ENCODE measurements around the gene NUP93. TPM values are rescaled to one million over a fixed set of nuclear protein-coding genes. Genes with fewer than 3 reads are reported as not detected.

NUP93 gene
- polyA plus RNA-seq, 1 donor (not counting 4 experiments of a cell fraction or from before 2014, with no cell fraction given): 74.1 TPM

GRCh38 chr16:56711862-56712261 lies 18.1 kb upstream of the NUP93 start:
- FAIRE-seq (no peak), DNase-seq (ENCODE audit: low read depth, low spot score) (no peak)
- H3K27me3 ChIP-seq (ENCODE audit: control insufficient read depth, extremely low read depth, insufficient read depth, low read length): peaks cover 5% of the 10 kb centered on the region
- H3K9me1 ChIP-seq (ENCODE audit: control insufficient read depth, extremely low read depth, insufficient read depth, low read length): no peaks in the 10 kb centered on the region
- dilution Hi-C loops (cut with MboI; ENCODE audit: extremely low pct_ligation_motif_present, low sequenced_read_pairs): no loop called here
- H3K9me3 ChIP-seq (ENCODE audit: control insufficient read depth, low read depth, low read length): no peaks in the 10 kb centered on the region
- no peaks in the 10 kb centered on the region for H4K20me1 ChIP-seq (ENCODE audit: control insufficient read depth, extremely low read depth, insufficient read depth, low read length)
- H3K27ac ChIP-seq (ENCODE audit: control insufficient read depth, insufficient read depth, low read length): no peak overlapping the region
- no peak overlapping the region for H3K4me3 ChIP-seq (ENCODE audit: control insufficient read depth in 2 of 3, extremely low read depth in 1 of 3, insufficient read depth in 2 of 3, low read depth in 1 of 3, low read length in 3 of 3)
- H3K79me2 ChIP-seq (ENCODE audit: control insufficient read depth, insufficient read depth, low read length): no peaks in the 10 kb centered on the region
- H3K4me1 ChIP-seq (ENCODE audit: control insufficient read depth, extremely low read depth, insufficient read depth, low read length): peaks cover 10% of the 10 kb centered on the region
- no peak overlapping the region for H3K4me2 ChIP-seq (ENCODE audit: control insufficient read depth, extremely low read depth, insufficient read depth, low read depth, low read length)
- TF ChIP-seq, protein P1, sequence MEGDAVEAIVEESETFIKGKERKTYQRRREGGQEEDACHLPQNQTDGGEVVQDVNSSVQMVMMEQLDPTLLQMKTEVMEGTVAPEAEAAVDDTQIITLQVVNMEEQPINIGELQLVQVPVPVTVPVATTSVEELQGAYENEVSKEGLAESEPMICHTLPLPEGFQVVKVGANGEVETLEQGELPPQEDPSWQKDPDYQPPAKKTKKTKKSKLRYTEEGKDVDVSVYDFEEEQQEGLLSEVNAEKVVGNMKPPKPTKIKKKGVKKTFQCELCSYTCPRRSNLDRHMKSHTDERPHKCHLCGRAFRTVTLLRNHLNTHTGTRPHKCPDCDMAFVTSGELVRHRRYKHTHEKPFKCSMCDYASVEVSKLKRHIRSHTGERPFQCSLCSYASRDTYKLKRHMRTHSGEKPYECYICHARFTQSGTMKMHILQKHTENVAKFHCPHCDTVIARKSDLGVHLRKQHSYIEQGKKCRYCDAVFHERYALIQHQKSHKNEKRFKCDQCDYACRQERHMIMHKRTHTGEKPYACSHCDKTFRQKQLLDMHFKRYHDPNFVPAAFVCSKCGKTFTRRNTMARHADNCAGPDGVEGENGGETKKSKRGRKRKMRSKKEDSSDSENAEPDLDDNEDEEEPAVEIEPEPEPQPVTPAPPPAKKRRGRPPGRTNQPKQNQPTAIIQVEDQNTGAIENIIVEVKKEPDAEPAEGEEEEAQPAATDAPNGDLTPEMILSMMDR (optimal IDR thresholded peaks at IDR 0.05 in 1 of 3, IDR thresholded peaks at IDR 0.05 in 1 of 3, conservative IDR thresholded peaks at IDR 0.05 in 1 of 3; ENCODE audit: extremely low read depth in 1 of 3, insufficient read depth in 2 of 3, low read length in 3 of 3): no peak
- no peak for TF ChIP-seq EZH2 (IDR thresholded peaks at IDR 0.05; ENCODE audit: low read length)
- no peaks in the 10 kb centered on the region for H3K36me3 ChIP-seq (ENCODE audit: control insufficient read depth in 2 of 2, extremely low read depth in 1 of 2, insufficient read depth in 2 of 2, low read length in 2 of 2)
- H3K9ac ChIP-seq (ENCODE audit: control insufficient read depth, extremely low read depth, insufficient read depth, low read length): no peak overlapping the region
- no peak overlapping the region for H2AFZ ChIP-seq (ENCODE audit: control insufficient read depth, low read length)

DNA sequence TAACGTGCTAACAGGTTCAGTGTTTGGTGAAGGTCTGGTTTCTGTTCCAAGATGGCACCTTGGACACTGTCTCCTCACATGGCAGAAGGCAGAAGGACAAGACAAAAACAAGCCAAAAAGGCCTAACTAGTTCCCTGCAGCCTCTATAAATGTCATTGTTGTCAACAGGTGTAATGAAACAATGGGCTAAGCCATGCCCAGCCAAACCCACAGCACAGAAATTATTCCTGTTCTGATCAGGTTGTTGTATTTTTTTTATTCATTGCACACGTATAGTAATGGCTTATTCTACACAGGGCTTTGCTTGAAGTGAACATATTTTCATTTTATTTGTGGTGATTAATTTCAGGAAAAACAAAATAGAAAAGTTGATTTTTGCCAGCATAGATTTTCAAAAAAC lies 16.1 kb upstream of the NUP93 start:
- H3K79me2 ChIP-seq (ENCODE audit: control insufficient read depth, insufficient read depth, low read length): no peaks in the 10 kb centered on the region
- FAIRE-seq (no peak), DNase-seq (ENCODE audit: low read depth, low spot score) (no peak)
- H3K27me3 ChIP-seq (ENCODE audit: control insufficient read depth, extremely low read depth, insufficient read depth, low read length): peaks cover 5% of the 10 kb centered on the region
- no peaks in the 10 kb centered on the region for H4K20me1 ChIP-seq (ENCODE audit: control insufficient read depth, extremely low read depth, insufficient read depth, low read length)
- no peak overlapping the region for H3K9ac ChIP-seq (ENCODE audit: control insufficient read depth, extremely low read depth, insufficient read depth, low read length)
- no peaks in the 10 kb centered on the region for H3K36me3 ChIP-seq (ENCODE audit: control insufficient read depth in 2 of 2, extremely low read depth in 1 of 2, insufficient read depth in 2 of 2, low read length in 2 of 2)
- H3K27ac ChIP-seq (ENCODE audit: control insufficient read depth, insufficient read depth, low read length): no peak overlapping the region
- H3K4me3 ChIP-seq (ENCODE audit: control insufficient read depth in 2 of 3, extremely low read depth in 1 of 3, insufficient read depth in 2 of 3, low read depth in 1 of 3, low read length in 3 of 3): no peak overlapping the region
- H3K9me3 ChIP-seq (ENCODE audit: control insufficient read depth, low read depth, low read length): no peaks in the 10 kb centered on the region
- no peak for TF ChIP-seq EZH2 (IDR thresholded peaks at IDR 0.05; ENCODE audit: low read length)
- TF ChIP-seq, protein P1 (optimal IDR thresholded peaks at IDR 0.05 in 1 of 3, IDR thresholded peaks at IDR 0.05 in 1 of 3, conservative IDR thresholded peaks at IDR 0.05 in 1 of 3; ENCODE audit: extremely low read depth in 1 of 3, insufficient read depth in 2 of 3, low read length in 3 of 3): no peak
- H2AFZ ChIP-seq (ENCODE audit: control insufficient read depth, low read length): no peak overlapping the region
- dilution Hi-C loops (cut with MboI; ENCODE audit: extremely low pct_ligation_motif_present, low sequenced_read_pairs): no loop called here
- H3K9me1 ChIP-seq (ENCODE audit: control insufficient read depth, extremely low read depth, insufficient read depth, low read length): no peaks in the 10 kb centered on the region
- H3K4me1 ChIP-seq (ENCODE audit: control insufficient read depth, extremely low read depth, insufficient read depth, low read length): peaks cover 3% of the 10 kb centered on the region
- H3K4me2 ChIP-seq (ENCODE audit: control insufficient read depth, extremely low read depth, insufficient read depth, low read depth, low read length): no peak overlapping the region

All from keratinocyte (primary cell).